ENCODE measurements around the gene NEUROD4. TPM values are rescaled to one million over a fixed set of nuclear protein-coding genes. Genes with fewer than 3 reads are reported as not detected.

NEUROD4 gene
- total RNA-seq, 2 experiments from 2014 or later, result not detected

DNA sequence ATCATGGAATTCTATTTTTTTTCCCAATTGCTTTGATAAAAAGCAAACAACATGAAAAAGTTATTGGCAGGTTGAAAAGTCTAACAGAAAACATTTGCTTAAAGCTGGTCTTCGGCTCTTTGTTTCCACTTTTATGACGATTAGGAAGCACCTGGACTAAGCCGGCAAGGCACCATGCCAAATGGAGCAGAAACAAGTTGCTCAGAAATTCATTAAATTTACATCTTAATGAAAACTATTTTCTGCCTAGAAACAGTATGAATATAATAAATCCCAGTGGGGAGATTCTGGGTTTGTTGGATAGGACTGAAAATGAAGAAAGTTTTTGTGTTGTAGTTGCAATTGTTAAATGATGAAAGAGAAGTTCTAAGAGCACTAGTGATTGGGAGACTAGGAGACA is 55.0 kb downstream of the NEUROD4 start:
- ATAC-seq (no peak), DNase-seq (no peak)
- CTCF ChIA-PET, result interaction anchor here (1.0 to 17.0 kb wide), 4 partner anchors 77 to 373 kb away, joined by 3 to 528 read pairs (median 45); no protein-coding TSS in a partner anchor
- Mint-ChIP-seq H3K9me3 (ENCODE audit: low read depth) (no peaks in the 10 kb centered on the region), H3K4me3 (no peak overlapping the region), H3K27ac (no peak overlapping the region), H3K4me1 (peaks cover 1% of the 10 kb centered on the region), H3K27me3 (peaks cover 49% of the 10 kb centered on the region), H3K36me3 (no peaks in the 10 kb centered on the region)

Other genes starting within 250 kb of the NEUROD4 start
- not detected for gene MUCL1, start 165.5 kb upstream of the NEUROD4 start, total RNA-seq
- gene TESPA1, start 35.2 kb upstream of the NEUROD4 start, total RNA-seq, result 10 to 100 TPM; 65.9 to 74.6 TPM
- gene OR9K2, start 106.4 kb downstream of the NEUROD4 start, total RNA-seq, result not detected
- not detected for gene OR10A7, start 201.1 kb downstream of the NEUROD4 start, total RNA-seq
- not detected for gene OR6C74, start 224.6 kb downstream of the NEUROD4 start, total RNA-seq